Neural progenitor cell (in vitro differentiated cells): ENCODE data around the gene REL.

Experiments used
- CTCF ChIP-seq: fragments of 200-600 bp; sonication (generic); IDR thresholded peaks from 2 replicates; pipeline ENCODE4 v1.5.1; 2017; ENCODE audit warnings: antibody characterized with exemption, mild to moderate bottlenecking
- EZH2 ChIP-seq: fragments of 200-600 bp; sonication (generic); IDR thresholded peaks from 2 replicates; pipeline ENCODE4 v1.6.1; 2017; ENCODE audit warnings: antibody characterized with exemption, mild to moderate bottlenecking, moderate library complexity
- EZH2phosphoT487 ChIP-seq: fragments of 200-600 bp; sonication (generic); IDR thresholded peaks from 2 replicates; pipeline ENCODE4 v1.6.1; 2017; ENCODE audit warnings: antibody characterized with exemption

DNA sequence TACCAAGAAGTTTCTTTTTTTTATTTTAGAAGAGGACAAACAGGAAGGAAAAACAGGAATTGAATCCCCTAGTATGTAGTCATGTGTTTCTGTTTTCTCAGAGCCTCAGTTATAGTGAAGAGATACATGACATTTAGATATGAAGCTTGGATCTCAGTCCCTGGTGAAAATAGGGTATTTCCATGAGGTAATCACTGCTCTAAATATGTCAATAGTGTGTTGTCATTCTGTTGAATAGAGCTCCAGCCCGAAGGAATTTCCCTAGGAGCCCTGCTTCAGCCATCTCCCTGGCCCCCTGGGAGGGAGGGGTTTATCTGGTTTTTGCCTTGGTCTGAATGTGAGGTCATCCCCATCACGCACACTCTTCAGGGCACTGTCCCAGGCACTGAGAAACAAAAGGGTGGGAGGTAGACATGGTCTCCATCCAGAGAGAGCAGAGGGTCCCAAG lies 47.1 kb upstream of the REL start:
- TF ChIP-seq CTCF, result no peak
- no peak for TF ChIP-seq EZH2phosphoT487
- no peak for TF ChIP-seq EZH2
